Activated effector memory CD4-positive, alpha-beta T cell treated with anti-CD3 and anti-CD28 coated beads, Interleukin-2, amount 50 U/mL, for 16 hours (primary cell): ENCODE measurements around the gene PPP1R2.
"Not testable (repeated sequence)": the region's sequence is repeated elsewhere in the genome, so short reads cannot be mapped to it uniquely, and the experiment has no call there.

ENCODE experiments used
- DNase-seq: peaks from one replicate; pipeline ENCODE4 v3.0.0-alpha.2; 2020

The PPP1R2 gene

DNA sequence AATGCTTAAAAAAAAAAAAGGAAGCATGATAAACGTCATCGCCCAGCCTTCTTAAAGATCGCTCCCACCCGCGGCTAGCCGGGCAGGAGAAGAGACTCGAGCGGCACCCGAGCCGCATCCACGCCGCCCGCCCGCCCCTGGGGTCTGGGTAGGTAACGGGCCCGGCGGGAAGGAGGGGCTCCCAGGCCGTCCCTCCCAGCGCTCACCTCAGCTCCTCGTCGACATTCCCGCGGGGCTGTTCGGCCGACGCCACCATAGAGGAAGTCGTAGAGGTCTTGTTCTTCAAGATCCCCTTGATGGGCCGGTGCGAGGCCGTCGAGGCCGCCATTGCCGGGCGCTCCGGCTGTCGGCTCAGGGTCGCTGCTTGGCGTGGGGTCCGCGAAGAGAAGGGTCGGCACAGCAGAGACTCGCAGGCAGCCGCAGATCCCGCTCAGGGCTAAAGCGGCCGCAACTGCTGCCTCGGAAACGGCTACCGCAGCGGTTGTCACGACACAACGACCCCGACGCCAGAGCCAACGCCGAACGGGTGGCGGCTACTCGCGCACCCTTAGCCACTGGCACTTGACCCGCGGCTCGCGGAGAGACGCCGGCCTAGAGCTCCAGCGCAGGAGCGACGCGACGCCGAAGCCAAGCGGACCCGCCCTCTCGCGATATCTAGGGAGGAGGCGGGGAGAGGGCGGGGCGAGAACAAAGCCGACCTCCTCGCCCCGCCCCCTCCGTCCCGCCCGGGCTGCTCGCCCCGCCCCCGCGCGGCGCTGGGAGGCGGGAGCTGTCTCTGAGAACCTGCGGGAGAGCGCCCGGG is at the start of gene PPP1R2:
Gene PPP1R2, minus strand, starts transcription at position 628 of the 802 bp plus-strand sequence. Its CDS starts 300 bp downstream, at position 328.
- DNase-seq, result peak; percentile 97

GRCh38 chr3:195591852-195592251 is 48.7 kb upstream of the PPP1R2 start:
- DNase-seq, result no peak

- DNase-seq, result no peak
Observed at GRCh38 chr3:195591220-195591619, 48.1 kb upstream of the PPP1R2 start.

- not testable (repeated sequence) for DNase-seq
Observed at GRCh38 chr3:195590381-195590780, 47.3 kb upstream of the PPP1R2 start.

- DNase-seq, result not testable (repeated sequence)
Observed at GRCh38 chr3:195589796-195590195, 46.7 kb upstream of the PPP1R2 start.

- DNase-seq, result no peak
Observed at GRCh38 chr3:195587824-195588223, 44.7 kb upstream of the PPP1R2 start.

GRCh38 chr3:195587406-195587805 is 44.3 kb upstream of the PPP1R2 start:
- no peak for DNase-seq

DNA sequence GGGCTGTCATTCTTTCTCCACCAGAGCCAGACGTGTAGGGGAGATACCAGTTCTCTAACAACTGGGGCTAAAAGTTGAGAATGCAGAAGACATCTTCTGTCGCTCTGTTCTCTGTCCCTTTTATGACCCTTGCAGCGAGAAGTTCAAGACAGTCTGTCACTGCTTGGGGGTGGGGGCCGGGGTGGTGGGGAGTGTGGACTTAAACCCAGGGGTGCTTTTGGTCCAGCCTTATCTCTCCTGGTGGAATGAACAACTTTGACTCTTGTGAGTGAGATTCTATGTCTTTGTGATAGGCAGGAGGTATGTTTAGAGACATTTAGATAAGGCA is 41.4 kb upstream of the PPP1R2 start:
- no peak for DNase-seq

GRCh38 chr3:195583831-195584542 is 40.9 kb upstream of the PPP1R2 start, which contains the start of gene APOD:
Gene APOD (minus strand): TSS chr3:195583940. CDS start chr3:195579461, 4,479 bp downstream.
- no peak for DNase-seq

DNA sequence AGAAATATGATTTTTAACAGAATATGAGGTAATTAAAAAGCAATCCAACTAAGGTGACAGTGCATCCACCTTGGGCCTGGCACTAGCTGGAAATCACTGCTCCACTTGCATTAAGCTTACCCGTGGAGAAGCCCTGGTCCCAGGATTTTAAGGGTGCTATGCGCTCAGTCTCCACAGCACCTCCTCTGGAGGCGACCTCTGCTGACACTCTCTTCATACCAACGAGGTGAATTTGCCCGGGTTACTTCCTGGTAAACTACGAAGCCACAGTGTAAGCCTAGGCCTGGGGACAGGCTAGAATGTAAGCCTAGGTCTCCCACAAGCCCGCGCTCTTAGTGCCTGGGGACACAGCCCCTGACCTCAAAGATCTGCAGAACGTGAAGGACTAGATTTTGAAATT is 39.8 kb upstream of the PPP1R2 start:
- DNase-seq, result no peak

GRCh38 chr3:195580744-195581443 is 37.8 kb upstream of the PPP1R2 start:
- no peak for DNase-seq

- no peak for DNase-seq
Observed at GRCh38 chr3:195579281-195579680, 36.2 kb upstream of the PPP1R2 start.

DNA sequence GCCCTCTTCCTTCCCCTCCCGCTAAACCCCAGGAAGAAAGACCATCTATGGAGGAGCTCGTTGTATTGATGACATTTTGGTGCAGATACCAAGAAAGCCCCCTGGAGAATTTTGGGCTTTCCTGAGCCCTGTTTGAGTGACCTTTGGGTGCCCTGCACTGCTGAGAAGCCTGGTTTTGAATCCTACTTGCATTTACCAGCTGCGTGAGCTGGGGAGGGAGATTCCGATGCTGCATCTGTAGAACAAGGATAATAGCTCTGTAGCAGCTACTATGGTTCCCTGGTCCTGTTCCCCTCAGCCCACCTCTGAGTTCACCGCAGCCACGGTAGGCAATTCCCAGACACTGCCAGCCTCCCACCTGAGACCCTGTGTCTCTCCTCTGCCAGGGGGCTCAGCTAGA is 35.4 kb upstream of the PPP1R2 start:
- DNase-seq, result no peak

- no peak for DNase-seq
Observed at GRCh38 chr3:195577645-195578177, 34.6 kb upstream of the PPP1R2 start.

- DNase-seq, result no peak
Observed at GRCh38 chr3:195574497-195575304, 31.6 kb upstream of the PPP1R2 start.

- no peak for DNase-seq
Observed at GRCh38 chr3:195573611-195574496, 30.7 kb upstream of the PPP1R2 start.

DNA sequence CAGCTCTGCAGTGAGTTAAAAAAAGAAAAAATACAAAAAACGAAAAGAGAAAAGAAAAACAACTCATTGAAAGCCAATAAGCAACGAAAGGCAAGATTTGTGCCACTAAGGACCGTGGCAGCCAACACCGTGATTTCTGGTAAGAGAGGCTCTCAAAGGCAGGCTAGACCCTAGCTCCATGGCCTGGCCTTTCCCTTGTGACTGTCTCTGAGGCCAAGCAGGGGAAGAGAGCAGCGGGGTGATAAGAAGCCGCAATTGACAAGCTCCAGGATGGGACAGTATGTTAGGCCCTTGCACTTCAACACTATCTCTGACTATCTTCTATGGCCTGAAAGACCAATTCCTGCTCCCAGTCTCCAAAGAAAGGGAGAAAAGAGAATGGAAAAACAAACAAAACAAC is 28.2 kb upstream of the PPP1R2 start:
- DNase-seq, result no peak

- DNase-seq, result no peak
Observed at GRCh38 chr3:195570912-195571311, 27.8 kb upstream of the PPP1R2 start.

DNA sequence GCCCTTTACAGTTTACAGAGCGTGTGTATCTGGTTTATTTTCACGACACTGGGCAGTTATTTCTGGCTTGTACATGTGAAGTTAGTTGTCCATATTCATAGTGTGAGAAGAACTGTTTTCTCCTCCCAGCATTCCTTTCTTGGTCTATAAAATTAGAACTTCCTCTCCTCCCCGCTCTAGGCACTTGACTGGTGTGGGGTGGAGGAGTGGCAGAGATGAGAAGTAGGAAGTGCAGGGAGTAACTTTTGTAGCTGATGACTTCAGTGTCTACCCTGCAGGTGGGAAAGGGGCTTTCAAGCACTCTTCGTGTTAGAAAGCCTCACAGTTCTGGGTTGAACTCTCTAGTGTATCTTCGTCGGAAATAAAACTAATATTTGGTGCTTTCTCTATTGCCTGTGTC is 27.2 kb upstream of the PPP1R2 start:
- DNase-seq, result no peak

DNA sequence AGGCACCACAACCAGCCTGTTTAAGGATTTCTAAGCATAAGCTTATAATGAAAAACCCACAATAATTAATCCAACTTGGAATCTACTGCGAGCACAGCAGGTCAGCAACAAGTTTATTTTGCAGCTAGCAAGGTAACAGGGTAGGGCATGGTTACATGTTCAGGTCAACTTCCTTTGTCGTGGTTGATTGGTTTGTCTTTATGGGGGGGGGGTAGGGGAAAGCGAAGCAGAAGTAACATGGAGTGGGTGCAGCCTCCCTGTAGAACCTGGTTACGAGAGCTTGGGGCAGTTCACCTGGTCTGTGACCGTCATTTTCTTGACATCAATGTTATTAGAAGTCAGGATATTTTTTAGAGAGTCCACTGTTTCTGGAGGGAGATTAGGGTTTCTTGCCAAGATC is 25.5 kb upstream of the PPP1R2 start:
- no peak for DNase-seq

GRCh38 chr3:195566797-195567196 is 23.7 kb upstream of the PPP1R2 start:
- no peak for DNase-seq

DNA sequence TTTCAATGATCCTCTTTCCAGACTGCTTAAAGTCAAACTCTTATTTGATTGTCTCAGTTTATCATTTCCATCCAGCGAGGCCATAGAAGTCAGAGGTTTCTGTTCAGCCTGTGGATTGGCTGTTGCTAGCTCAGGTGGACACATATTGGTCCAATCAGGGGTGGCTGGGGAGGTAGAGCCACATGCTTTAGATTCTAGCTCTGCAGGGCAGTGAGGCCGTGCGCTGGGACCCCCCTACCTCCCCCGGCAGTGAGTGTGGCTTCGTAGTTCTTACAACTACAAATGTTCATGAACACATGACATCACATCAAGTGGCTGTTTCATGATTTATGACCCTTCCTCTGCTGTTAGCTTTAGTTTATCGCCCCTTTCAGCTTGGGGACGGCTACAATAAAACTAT is 22.6 kb upstream of the PPP1R2 start:
- no peak for DNase-seq
